ENCODE data around the gene PITPNM3. TPM values are rescaled to one million over a fixed set of nuclear protein-coding genes. Genes with fewer than 3 reads are reported as not detected.
"Not testable (repeated sequence)": the region's sequence is repeated elsewhere in the genome, so short reads cannot be mapped to it uniquely, and the experiment has no call there.

The PITPNM3 gene
- total RNA-seq, 1 experiment from 2014 or later = 1.5 TPM

- DNase-seq (ENCODE audit: low read depth) = no peak
Observed at GRCh38 chr17:6502142-6502541, 54.2 kb downstream of the PITPNM3 start.

- DNase-seq (ENCODE audit: low read depth) = no peak
Observed at GRCh38 chr17:6501359-6501758, 55.0 kb downstream of the PITPNM3 start.

GRCh38 chr17:6498901-6499540 is 57.3 kb downstream of the PITPNM3 start:
- DNase-seq (ENCODE audit: low read depth) = no peak

DNA sequence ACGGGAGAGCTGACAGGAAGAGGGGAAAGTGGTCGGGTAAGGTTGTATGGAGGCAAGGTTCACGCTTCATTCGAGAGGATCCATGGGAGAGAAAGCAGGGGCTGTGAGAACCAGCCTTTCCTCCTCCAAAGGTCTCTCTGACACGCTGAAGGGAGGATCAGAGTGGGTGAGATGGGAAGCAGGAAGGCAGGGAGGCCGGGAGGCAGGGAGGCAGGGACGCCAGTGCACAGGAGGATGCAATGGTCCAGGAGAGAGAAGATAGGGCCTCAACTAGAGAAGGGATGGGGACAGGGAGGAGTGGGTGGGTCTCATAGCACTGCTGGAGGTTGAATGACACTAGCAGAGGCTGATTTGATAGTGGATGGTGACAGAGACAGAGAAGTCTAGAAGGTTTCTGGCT is 58.0 kb downstream of the PITPNM3 start:
- DNase-seq (ENCODE audit: low read depth) = no peak

DNA sequence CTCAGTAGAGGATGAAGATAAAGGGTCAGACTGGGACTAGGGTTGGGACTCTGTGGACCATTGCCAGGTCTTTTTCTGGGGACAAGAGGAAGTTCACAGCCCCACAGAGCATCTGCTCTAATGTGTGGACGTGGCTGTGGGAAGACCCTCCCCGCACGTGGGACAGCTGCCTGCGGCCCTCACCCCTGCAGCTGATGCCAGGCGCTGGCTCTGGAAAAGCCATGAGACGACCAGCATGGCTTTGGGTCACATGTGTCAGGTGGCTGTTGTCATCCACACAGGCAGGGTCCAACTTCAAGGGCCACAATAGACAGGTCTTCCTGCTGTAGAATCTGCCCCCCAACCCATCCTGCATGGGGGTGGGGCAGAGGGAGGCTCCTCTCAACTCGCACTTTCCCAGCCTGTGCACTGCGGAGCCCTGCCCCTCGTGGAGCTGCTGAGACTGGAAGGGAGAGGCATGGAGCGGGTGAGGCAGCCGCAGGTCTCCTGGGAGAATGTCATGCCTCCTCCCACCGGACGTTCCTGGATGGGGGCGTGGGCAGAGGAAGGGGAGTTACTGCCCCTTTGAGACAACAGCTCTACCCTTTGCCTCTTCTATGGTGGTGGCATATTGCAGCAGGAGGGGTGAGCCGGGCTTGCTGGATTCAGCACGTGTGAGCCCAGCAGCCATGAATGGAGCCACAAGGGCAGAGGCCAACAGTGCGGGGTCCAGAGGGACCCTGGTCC is 58.7 kb downstream of the PITPNM3 start:
- DNase-seq (ENCODE audit: low read depth) = no peak

GRCh38 chr17:6496640-6497441 is 59.5 kb downstream of the PITPNM3 start:
- no peak for DNase-seq (ENCODE audit: low read depth)

GRCh38 chr17:6496116-6496481 is 60.3 kb downstream of the PITPNM3 start:
- no peak for DNase-seq (ENCODE audit: low read depth)

DNA sequence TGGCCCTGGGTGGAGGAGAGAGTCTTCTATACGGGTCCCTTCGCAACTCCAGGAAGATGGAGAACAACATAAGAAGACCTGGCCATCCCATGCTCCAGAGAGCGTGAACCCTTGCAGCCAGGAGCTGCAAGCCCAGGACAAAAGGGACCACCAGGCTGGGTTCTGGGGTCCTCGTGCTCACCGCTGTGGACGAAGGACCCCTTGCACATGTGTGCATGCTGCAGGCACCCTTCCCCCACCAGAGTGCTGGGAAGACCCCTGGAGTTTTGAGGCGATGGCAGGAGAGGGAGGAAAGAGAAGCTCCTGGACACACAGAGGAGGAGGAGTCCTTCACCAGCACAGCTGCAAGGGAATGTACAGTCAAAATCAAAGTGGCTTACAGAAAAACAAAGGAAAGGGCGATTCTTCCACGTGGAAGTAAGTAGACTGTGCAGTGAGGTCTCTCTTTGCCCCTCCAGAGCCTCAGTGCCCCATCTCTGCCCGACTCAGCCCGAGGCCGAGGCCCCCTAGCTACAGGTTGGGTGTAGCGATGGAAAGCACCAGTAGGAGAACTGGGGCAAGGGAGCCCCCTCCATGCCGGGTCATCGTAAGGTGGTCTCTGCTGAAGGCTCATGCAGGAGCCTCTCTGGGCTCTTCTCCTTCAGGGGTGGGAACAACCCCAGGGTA is 60.8 kb downstream of the PITPNM3 start:
- no peak for DNase-seq (ENCODE audit: low read depth)

- no peak for DNase-seq (ENCODE audit: low read depth)
Observed at GRCh38 chr17:6494239-6494941, 62.0 kb downstream of the PITPNM3 start.

DNA sequence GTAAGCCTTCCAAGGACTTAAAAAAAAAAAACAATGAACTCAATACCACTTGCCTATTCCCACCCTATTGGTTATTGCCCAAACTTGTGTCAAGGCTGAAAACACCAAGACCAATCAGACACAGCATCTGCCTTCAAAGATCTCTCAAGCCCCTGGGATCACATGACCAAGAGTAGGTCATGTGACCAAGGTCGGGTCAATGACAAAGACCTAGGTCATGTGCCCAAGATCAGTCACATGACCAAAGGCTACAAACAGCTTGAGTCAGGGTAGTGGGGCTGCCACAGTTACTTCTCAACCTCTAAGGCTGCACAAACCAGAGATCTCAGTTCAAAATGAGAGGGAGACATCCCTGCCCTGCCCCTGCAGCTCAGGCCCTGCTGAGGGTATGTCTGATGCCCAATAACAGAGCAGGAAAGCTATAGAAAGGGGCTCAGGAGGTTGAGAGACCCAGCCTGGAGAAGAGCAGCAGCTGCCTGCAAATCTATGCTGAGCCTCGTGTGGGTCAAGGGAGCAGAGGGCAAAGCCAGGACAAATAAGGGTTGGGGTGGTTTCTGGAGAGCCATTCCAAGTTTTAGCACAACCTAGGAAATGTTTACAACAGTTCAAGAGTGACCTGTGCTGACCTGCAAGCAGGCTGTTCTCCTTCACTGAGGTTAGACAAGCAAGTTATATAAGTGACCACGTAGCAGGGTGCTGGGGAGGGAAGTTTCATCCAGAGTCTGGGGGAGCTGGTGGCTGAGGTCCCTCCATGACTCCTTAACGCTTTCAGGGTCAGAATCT is 63.3 kb downstream of the PITPNM3 start:
- no peak for DNase-seq (ENCODE audit: low read depth)

- no peak for DNase-seq (ENCODE audit: low read depth)
Observed at GRCh38 chr17:6491071-6491700, 65.2 kb downstream of the PITPNM3 start.

GRCh38 chr17:6489016-6489550 is 67.3 kb downstream of the PITPNM3 start:
- DNase-seq (ENCODE audit: low read depth) = no peak

DNA sequence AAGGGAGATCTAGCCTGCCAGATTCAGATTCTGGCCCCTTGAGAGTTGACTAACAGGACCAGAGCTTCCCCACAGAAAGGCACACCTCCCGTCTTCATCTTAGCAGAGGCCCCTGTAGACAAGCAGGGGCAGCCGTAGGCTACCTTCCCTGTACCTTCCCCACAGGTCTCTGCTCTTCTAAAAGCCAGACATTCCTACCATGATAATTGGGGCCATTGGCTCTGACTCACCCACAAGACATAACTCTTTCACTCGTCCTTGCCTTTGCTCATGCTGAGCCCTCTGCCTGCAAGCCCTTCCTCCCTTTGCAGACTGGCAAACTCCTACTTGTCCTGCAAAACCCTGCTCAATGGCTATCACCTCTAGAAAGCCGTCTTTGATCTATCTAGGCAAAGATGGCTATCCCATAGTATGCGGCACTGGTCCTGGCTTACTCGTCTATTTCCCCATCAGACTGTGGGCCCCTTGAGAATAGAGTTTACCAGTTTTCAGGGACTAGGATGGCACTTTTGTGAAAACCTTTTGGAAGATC is 68.3 kb downstream of the PITPNM3 start:
- no peak for DNase-seq (ENCODE audit: low read depth)

DNA sequence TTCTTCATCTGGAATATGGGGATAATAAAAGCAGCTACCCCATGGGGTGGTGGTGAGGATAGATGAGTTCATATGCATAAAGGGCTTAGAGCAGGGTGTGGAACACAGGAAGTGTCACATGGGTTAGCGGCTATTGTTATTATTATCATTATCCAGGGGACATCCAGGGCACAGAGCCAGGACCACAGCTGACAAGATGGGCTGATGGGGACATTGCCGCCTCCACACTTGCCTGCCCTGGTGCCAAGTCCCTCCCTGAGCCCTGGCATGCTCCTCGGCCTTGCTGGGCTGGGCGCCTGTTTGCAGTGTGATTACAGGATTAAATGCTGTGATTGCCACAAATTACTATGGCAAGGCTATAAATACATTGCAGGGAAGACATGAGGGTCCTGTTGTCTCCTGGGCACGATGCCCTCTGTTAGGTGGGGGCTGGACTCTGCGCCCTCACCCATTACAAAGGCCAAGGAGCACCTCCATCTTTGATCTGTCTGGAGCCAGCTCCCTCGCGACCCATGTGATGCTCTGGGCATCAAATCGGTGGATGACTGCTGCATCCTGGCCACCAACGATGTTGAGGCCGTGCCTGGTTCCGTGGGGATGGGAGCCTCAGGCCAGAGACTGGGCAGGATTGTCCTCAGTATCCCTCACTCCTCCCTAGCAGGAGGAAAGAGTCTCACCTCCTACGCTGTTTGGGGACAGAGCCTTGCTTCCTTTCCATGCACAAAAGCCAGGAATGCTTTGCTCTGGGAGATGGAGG is 68.9 kb downstream of the PITPNM3 start:
- DNase-seq (ENCODE audit: low read depth) = no peak

DNA sequence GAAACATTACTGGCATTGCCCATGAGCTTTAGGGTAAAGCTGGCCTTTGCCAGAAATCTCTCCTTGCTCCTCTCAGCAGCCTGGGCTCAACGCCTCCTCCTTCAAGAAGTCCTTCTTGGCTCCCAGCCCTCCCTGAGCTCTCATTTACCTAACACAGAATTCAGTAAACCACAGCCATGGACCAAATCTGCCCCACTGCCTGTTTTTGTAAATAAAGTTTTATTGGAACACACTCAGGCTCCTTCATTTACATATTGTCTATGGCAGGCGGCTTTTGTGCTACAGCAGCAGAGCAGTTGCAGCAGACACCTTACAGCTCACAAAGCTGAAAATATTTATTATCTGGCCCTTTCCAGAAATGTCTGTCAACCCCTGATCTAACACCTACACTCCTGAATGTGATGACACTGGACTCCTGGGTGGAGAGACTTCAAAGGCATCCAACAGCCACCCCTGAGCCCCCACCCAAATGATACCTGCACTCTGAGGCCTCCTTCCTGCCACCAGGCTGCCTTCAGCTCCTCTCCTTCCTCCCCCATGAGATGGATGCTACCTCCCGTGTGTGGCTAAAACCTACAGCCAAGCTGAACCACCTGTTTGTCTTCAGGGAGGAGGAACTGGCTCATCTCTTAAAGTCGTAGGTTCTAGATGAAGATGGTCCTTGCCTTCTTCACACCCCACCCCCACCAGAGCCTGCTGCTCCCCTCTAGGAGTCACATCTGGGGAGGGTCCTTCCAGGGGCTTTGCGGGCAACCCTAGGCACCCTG is 70.5 kb downstream of the PITPNM3 start:
- no peak for DNase-seq (ENCODE audit: low read depth)

GRCh38 chr17:6483507-6483906 is 72.8 kb downstream of the PITPNM3 start:
- no peak for DNase-seq (ENCODE audit: low read depth)

GRCh38 chr17:6482796-6483195 is 73.6 kb downstream of the PITPNM3 start:
- not testable (repeated sequence) for DNase-seq (ENCODE audit: low read depth)

DNA sequence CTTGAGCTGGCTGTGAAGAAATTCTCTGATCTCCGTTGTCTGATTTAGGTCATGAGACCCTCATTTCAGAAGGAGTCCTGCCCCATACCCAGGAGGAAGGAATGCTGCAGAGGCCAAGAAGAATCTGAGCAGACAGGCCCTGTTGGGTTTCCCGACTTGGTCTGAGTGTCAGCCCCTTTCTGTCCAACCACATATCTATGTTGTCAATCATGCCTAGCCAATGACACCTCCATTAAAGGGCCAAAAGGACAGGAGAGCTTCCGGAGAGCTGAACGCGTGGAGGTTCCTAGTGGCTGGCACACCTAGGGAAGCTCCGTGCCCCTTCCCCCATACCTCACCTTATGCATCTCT is 74.3 kb downstream of the PITPNM3 start:
- DNase-seq (ENCODE audit: low read depth) = no peak
